Parathyroid adenoma (tissue), 2 donors: Measurements from ENCODE around the gene DHRSX.

ENCODE experiments used
- H2AFZ ChIP-seq: fragments of 300-600 bp; sonication (generic); one replicate; pipeline ENCODE4 v1.7.0; 2017; ENCODE audit warnings: antibody characterized with exemption, mild to moderate bottlenecking
- H3K27ac ChIP-seq: fragments of 300-600 bp; sonication (generic); one replicate; pipeline ENCODE4 v1.7.0; 2017
- H3K27me3 ChIP-seq: fragments of 300-600 bp; sonication (generic); one replicate; pipeline ENCODE4 v1.7.0; 2017; ENCODE audit warnings: low read length; ENCODE audit not compliant: control insufficient read depth, insufficient read depth
- H3K36me3 ChIP-seq: fragments of 300-600 bp; sonication (generic); one replicate; pipeline ENCODE4 v1.7.0; 2017; ENCODE audit warnings: low read length; ENCODE audit not compliant: control insufficient read depth, insufficient read depth
- H3K4me1 ChIP-seq: fragments of 300-600 bp; sonication (generic); one replicate; pipeline ENCODE4 v1.7.0; 2017; ENCODE audit warnings: control low read depth
- H3K4me2 ChIP-seq: fragments of 300-600 bp; sonication (generic); one replicate; pipeline ENCODE4 v1.7.0; 2017; ENCODE audit warnings: low read length
- H3K4me3 ChIP-seq: fragments of 300-600 bp; sonication (generic); one replicate; pipeline ENCODE4 v1.7.0; 2017; ENCODE audit warnings: low read depth, low read length
- H3K79me2 ChIP-seq: fragments of 300-600 bp; sonication (generic); one replicate; pipeline ENCODE4 v1.7.0; 2017; ENCODE audit warnings: control low read depth
- H3K9ac ChIP-seq: fragments of 300-600 bp; sonication (generic); one replicate; pipeline ENCODE4 v1.7.0; 2017; ENCODE audit warnings: mild to moderate bottlenecking
- H3K9me3 ChIP-seq: fragments of 300-600 bp; sonication (generic); one replicate; pipeline ENCODE4 v1.7.0; 2017; ENCODE audit warnings: low read length; ENCODE audit not compliant: control insufficient read depth
- TF ChIP-seq, protein P1 (sequence below): fragments of 300-600 bp; sonication (generic); IDR thresholded peaks from one replicate; pipeline ENCODE4 v1.7.0; 2017; ENCODE audit warnings: antibody characterized with exemption, mild to moderate bottlenecking
- donor health status: primary hyperparathyroidism.

DHRSX gene

DNA sequence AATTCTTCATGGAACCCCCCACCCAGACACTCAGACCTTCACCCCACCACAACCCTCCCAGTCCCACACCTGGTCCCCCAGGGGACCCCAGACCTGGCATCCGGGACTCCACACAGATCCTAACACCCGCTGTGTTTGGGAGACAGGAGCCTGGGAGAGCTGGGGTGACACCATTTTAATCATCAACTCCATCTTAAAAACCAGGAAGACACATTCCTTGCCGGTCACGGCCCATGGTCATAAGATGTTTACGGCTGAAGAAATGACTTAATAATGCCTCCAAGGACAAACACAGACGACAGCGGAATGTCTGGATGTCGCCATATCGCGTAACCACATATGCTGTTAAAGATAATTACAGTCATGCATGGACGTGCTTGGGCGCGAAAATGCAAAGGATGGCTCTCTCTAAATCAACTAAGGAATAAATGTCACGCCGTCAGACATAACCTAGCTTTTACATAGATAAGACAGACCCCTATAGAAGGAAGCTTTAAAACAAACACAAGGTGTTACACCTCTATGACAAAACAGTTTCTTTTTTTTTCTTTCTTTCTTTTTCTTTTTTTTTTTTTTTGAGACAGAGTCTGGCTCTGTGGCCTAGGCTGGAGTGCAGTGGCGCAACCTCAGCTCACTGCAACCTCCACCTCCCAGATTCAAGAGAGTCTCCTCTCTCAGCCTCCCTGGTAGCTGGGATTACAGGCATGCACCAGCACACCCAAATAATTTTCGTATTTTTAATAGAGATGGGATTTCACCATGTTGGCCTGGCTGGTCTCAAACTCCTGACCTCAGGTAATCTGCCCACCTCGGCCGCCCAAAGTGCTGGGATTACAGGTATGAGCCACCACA, 2.1 kb upstream of the DHRSX start:
- Histone ChIP-seq H3K79me2 (no peaks in the 10 kb centered on the region), H3K27ac (no peak overlapping the region), H3K4me1 (no peaks in the 10 kb centered on the region), H3K9ac (no peak overlapping the region), H3K4me2 (no peak overlapping the region), H3K27me3 (no peaks in the 10 kb centered on the region), H3K9me3 (no peaks in the 10 kb centered on the region), H2AFZ (peak overlapping the region; percentile 42), H3K4me3 (no peak overlapping the region), H3K36me3 (no peaks in the 10 kb centered on the region)
- TF ChIP-seq, protein P1, sequence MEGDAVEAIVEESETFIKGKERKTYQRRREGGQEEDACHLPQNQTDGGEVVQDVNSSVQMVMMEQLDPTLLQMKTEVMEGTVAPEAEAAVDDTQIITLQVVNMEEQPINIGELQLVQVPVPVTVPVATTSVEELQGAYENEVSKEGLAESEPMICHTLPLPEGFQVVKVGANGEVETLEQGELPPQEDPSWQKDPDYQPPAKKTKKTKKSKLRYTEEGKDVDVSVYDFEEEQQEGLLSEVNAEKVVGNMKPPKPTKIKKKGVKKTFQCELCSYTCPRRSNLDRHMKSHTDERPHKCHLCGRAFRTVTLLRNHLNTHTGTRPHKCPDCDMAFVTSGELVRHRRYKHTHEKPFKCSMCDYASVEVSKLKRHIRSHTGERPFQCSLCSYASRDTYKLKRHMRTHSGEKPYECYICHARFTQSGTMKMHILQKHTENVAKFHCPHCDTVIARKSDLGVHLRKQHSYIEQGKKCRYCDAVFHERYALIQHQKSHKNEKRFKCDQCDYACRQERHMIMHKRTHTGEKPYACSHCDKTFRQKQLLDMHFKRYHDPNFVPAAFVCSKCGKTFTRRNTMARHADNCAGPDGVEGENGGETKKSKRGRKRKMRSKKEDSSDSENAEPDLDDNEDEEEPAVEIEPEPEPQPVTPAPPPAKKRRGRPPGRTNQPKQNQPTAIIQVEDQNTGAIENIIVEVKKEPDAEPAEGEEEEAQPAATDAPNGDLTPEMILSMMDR, result no peak

DNA sequence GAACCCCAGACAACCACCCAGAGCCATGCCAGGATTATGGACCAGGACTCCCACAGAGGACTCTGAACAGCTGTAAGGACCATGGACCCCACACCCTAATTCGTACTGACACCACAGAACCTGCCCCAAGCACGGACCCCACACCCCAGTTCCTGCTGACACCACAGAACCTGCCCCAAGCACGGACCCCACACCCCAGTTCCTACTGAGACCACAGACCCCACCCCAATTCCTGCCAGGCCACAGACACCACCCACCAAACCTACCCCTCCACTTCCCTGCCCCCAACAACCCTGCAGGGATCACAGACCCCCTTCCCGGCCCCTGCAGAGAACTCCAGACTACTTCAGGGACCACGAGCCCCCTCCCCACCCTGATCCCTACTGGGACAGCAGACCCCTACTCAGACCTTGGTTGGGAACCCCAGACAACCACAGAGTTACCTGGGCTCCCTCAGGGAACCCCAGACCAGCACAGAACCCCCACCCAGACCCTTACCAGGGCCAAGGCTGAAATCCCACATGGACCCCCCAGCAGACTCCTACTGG, 1.4 kb upstream of the DHRSX start:
- Histone ChIP-seq H3K36me3 (no peaks in the 10 kb centered on the region), H3K4me3 (no peak overlapping the region), H3K79me2 (no peaks in the 10 kb centered on the region), H3K9ac (no peak overlapping the region), H3K27me3 (no peaks in the 10 kb centered on the region), H2AFZ (no peak overlapping the region), H3K9me3 (no peaks in the 10 kb centered on the region), H3K4me1 (no peaks in the 10 kb centered on the region), H3K4me2 (no peak overlapping the region), H3K27ac (no peak overlapping the region)
- TF ChIP-seq, protein P1, result no peak

DNA sequence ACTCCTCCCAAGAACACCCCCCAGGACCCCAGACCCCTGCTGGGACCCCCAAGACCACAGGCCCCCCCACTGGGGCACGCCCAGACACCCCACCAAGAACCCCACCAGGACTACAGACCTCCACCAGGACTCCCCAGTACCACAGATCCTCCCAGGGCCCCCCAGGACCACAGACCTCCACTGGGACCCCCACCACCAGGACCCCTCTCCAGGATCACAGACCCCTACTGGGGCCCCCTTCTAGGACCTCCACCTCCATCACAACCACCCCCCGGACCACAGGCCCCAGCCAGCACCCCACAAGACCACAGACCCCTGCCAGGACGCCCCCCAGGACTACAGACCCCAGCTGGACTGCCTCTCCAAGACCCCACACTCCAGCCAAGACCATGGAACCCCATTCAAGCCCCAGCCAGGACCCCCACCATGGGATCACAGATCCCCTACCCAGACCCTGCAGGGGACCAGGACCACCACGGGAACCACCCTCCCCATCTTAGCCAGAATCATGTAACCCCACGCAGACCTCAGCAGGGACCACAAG, 855 bp upstream of the DHRSX start:
- H3K9ac ChIP-seq, result no peak overlapping the region
- no peak overlapping the region for H3K27ac ChIP-seq
- H3K9me3 ChIP-seq, result no peaks in the 10 kb centered on the region
- TF ChIP-seq, protein P1, result no peak
- no peak overlapping the region for H3K4me3 ChIP-seq
- H3K4me2 ChIP-seq, result no peak overlapping the region
- H3K79me2 ChIP-seq, result no peaks in the 10 kb centered on the region
- no peaks in the 10 kb centered on the region for H3K36me3 ChIP-seq
- H2AFZ ChIP-seq, result no peak overlapping the region
- no peaks in the 10 kb centered on the region for H3K4me1 ChIP-seq
- no peaks in the 10 kb centered on the region for H3K27me3 ChIP-seq

DNA sequence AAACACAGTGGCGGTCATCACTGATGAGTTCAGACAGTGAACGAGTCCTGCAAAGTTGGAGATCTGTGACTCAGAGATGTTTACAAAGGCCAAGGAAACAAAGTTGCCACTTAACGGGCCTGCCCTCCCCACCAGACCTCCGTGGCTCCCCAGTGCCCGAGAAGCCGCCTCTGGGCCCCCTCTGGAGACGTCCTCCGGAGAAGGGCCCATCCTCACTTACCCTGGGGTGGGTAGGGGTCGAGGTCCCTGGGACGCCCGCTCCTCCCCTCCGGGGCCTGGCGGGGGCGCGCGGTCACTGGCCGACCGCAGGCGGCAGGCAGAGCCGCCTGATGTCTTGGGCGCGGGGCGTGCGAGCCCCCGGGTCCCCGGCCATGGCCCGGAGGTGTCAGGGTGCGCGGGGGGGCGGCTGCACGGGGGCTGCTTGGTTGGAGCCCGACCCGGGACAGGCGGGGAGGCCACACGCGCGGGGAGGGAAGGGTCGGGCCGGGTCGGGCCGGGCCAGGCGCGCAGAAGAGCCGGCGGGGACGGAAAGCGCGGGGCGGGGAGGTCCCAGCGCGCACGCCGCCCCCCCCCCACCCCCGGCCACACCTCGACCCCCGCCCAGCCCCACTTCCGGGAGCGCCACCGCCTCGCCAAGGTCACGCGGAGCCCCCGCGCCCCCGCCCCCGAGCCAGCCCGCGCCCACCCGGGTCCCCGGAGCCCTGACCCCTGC, 529 bp downstream of the DHRSX start:
- Histone ChIP-seq H3K27ac (peak overlapping the region; percentile 82), H3K4me1 (no peaks in the 10 kb centered on the region), H3K36me3 (no peaks in the 10 kb centered on the region), H3K27me3 (no peaks in the 10 kb centered on the region), H3K9me3 (no peaks in the 10 kb centered on the region), H3K4me3 (peak overlapping the region; percentile 67), H2AFZ (peak overlapping the region; percentile 86), H3K9ac (no peak overlapping the region), H3K4me2 (peak overlapping the region; percentile 64), H3K79me2 (no peaks in the 10 kb centered on the region)
- TF ChIP-seq, protein P1, result no peak
